GM12875 (cell line): ENCODE data around the gene PMVK.

ENCODE experiments used
- H3K4me3 ChIP-seq: one replicate; pipeline ENCODE4 v1.5.1; 2011; ENCODE audit warnings: low read depth, low read length, control low read depth
- TF ChIP-seq, protein P1 (sequence below): IDR thresholded peaks from 2 replicates; pipeline ENCODE4 v1.5.1; 2011; ENCODE audit warnings: low read depth, mild to moderate bottlenecking, control low read depth, inconsistent platforms, low read length, moderate library complexity, borderline replicate concordance; ENCODE audit not compliant: insufficient read depth

Gene PMVK

DNA sequence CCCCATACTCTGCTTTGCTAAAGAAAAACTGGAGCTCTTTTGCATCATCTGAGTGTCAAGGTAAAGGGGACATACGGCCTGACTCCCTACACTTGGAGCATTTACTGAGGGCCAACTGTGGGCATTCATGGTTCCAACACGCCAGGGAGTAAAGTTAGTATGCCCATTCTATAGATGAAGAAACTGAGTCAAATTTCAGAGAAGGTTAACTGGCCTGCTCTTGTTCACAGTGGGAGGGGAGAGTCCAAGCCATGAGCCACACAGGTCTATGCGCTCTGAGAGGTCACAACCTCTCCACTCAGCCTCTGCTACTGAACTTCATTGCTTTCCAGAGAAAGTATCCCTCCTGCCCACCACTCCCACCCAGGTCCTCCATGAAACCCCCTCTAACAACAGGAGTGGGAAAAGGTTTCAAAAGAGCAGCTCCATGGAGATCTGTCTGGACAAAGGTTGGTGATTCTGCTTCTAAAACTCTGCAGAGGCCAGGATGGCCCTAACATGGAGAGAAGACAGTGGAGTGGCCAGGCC, 59.6 kb downstream of the PMVK start:
- TF ChIP-seq, protein P1, sequence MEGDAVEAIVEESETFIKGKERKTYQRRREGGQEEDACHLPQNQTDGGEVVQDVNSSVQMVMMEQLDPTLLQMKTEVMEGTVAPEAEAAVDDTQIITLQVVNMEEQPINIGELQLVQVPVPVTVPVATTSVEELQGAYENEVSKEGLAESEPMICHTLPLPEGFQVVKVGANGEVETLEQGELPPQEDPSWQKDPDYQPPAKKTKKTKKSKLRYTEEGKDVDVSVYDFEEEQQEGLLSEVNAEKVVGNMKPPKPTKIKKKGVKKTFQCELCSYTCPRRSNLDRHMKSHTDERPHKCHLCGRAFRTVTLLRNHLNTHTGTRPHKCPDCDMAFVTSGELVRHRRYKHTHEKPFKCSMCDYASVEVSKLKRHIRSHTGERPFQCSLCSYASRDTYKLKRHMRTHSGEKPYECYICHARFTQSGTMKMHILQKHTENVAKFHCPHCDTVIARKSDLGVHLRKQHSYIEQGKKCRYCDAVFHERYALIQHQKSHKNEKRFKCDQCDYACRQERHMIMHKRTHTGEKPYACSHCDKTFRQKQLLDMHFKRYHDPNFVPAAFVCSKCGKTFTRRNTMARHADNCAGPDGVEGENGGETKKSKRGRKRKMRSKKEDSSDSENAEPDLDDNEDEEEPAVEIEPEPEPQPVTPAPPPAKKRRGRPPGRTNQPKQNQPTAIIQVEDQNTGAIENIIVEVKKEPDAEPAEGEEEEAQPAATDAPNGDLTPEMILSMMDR, result no peak
- H3K4me3 ChIP-seq, result no peak overlapping the region
